ENCODE data around the gene VSTM2B. TPM values are rescaled to one million over a fixed set of nuclear protein-coding genes. Genes with fewer than 3 reads are reported as not detected.

The VSTM2B gene
- total and polyA plus RNA-seq, 2 of the 4 experiments (the other 2 are of a cell fraction), result not detected

Other genes with a start within 250 kb of the VSTM2B start
- gene POP4, start 80.3 kb downstream of the VSTM2B start, total RNA-seq (2012; rRNA removed), result 65.1 and 85.5 TPM in 2 replicates
- 81.2 and 87.2 TPM in 2 replicates for gene POP4, start 80.3 kb downstream of the VSTM2B start, polyA plus RNA-seq (2012; rRNA removed)
- 4.7 and 5.0 TPM in 2 replicates for gene PLEKHF1, start 139.5 kb downstream of the VSTM2B start, total RNA-seq (2012; rRNA removed)
- 6.6 and 7.2 TPM in 2 replicates for gene PLEKHF1, start 139.5 kb downstream of the VSTM2B start, polyA plus RNA-seq (2012; rRNA removed)
- 16.3 and 19.2 TPM in 2 replicates for gene C19orf12, start 189.3 kb downstream of the VSTM2B start, total RNA-seq (2012; rRNA removed)
- 24.0 and 24.2 TPM in 2 replicates for gene C19orf12, start 189.3 kb downstream of the VSTM2B start, polyA plus RNA-seq (2012; rRNA removed)

Data from IMR-90 (cell line).